GM18909 (cell line): Measurements from ENCODE around the gene PRDM16.

Source experiments
- ATAC-seq: cut with Tn5 transposase; IDR thresholded peaks from one replicate; pipeline ENCODE4 v1.9.1; 2021; ENCODE audit warnings: mild to moderate bottlenecking; ENCODE audit not compliant: unreplicated experiment, poor library complexity

The PRDM16 gene

DNA sequence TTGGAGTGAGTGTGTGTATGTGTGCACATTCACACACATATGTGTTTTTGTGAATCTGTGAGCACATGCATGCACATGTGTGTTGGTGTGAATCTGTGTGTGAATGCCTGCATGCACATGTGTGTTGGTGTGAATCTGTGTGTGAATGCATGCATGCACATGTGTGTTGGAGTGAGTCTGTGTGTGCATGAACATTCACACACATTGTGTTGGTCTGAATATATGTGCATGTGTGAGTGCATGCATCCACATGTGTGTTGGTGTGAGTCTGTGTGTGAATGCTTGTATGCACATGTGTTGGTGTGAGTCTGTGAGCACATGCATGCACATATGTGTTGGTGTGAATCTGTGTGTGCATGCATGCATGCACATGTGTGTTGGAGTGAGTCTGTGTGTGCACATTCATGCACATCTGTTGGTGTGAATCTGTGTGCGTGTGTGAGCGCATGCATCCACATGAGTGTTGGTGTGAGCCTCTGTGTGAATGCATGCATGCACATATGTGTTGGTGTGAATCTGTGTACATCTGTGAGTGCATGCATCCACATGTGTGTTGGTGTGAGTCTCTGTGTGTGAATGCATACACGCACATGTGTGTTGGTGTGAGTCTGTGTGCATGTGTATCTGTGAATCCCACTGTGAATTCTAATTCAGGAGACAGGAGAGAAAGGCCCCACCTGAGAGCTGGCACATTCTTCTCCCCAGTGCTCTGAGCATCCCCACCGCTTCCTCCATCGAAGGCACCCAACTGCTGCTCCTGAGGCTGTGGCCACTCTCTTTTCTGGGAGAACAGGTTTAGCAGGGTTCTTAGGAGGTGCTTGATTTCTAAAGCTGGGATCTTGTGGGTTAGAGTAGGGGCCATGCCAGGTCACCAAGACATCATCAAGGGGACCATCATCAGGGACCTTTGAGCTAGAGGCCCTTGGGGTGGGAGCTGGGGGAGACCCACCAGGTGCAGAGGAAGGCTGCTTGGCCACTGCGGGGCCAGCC, 267.9 kb downstream of the PRDM16 start:
- no peak for ATAC-seq

DNA sequence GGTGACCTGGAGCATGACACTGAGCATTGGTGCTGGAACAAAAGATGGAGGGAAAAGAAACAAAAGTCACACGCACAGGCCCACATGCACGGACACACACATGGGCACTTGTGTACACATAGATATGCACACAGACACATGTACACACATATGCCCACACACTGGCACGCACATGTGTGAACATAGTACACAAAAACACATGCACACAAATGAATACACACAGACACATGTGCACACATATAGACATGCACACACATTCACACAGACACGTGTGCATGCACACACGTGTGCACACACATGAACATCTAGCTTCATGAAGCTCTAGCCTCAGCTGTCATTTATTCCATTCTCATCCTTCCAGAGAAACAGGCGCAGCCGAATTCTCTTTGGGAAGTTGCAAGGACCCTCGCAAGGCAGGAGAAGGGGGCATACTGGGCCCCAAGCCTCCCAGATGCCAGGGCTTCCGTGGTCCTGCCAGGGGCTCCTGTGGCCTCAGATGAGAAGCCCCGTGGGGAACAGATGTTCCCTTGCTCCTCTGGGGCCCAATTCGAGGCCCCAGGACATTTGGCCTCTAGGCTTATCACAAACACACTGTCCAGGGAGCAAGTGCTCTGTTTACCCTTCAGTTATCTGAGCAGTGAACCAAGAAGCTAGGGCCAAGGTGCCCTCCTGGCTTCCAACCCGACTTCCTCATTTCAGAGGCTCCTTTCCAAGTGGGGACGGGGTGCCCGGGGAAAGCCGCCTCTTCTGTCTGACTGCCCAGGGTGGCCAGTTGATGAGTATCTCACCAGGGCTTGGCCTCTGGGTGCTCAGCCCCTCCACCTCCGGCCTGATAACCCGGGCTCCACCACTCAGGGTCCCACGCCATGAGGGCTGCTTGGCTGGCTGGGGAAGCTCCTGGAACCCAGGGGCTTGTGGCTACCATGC, 269.1 kb downstream of the PRDM16 start:
- ATAC-seq: no peak

DNA sequence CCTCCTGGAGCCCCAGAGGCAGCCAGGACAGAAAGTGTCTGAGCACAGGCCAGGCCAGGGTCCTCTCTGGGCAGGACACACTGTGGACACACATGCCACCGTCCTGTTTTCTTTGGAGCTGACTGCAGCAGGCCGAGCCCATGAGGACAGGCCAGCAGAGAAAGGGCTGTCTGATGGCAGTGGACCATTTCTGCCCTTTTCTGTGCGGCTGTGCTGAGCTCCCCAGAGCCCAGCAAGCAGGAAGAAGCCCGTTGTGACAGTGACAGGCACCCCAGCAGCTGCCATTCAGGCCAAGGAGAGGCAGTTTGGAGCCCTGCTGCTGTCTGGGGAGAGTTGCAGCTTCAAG, 269.7 kb downstream of the PRDM16 start:
- ATAC-seq: no peak

DNA sequence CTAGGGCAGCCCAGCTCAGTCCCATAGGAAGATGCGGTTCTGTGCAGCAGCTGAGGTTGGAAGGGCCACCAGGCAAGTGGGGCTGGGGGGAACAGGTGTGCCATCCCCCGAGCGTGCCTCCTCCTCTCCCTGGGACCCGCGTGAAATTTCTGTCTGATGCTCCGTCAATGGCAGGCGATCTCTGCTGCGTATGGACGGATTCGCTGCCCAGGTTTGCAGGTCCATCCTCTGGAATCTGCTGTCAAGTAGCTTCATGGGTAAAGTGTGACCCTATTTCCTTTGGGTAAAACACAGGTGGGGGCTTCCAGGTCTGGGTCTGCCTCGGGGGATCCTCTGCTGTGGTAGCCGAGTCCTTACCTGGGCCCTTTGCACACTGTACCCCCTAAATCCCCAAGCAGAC, 270.9 kb downstream of the PRDM16 start:
- no peak for ATAC-seq

DNA sequence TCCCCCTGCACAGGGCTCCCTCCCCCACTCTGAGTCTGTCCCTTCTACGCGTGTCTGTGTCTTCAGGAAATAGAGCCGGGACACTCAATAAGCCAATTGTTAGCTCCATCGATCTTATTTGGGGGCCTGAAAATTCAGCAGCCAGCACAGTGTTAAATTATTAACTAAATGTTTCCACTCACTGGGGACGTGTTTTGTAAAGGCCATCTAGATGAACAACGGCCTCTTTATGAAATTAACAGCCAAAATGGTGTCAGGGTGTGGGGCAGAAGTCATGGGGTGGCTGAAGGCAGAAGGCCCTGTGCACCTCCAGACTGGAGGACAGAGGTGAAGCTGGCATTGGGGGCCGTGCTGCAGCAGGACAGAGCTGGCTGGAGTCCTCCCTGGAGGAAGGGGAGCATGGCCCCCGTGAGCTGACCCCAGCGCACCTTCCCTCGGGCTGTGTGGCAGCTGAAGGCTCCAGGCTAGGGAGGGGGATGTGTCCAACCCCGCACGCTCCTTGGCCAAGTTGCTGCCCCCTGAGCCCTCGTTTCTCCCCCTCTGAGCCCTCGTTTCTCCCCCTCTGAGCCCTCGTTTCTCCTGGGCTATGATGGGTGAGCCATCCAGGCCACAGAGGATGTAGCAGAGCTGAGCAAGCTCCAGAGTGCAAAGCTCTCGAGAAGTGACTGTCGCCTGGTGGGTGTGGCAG, 271.7 kb downstream of the PRDM16 start:
- no peak for ATAC-seq

DNA sequence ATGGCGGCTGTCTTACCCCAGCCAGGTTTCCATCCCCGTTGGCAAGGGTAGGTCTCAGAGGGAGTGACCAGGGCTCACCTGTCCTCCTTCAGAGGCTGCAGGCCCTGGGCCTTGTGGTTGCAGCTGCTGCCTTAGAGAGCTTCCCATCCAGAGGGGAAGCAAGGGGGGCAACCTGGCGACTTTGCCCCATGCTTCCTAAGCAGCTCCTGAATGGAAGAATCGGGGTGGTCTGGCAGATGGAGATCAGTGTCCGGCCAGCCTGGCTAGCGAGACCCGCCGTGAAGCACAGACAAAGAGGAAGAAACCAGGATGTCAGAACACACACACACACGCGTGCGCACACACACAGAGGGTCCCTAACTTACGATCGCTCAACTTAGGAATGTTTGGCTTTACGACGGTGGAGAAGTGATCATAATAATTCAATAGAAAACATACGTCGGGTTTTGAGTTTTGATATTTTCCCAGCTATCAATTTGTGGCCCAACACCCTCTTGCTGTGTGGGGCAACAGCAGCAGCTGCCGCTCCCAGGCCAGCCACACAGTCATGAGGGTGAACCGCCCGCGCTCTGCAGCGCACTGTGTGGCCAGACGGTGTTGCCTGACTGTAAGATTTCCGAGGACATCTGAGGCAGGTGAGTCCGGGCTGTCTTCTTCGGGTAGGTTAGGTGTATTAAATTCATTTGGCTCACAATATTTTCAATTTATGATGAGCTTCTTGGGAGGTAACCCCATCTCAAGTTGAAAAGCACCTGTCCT, 272.4 kb downstream of the PRDM16 start:
- ATAC-seq: no peak

DNA sequence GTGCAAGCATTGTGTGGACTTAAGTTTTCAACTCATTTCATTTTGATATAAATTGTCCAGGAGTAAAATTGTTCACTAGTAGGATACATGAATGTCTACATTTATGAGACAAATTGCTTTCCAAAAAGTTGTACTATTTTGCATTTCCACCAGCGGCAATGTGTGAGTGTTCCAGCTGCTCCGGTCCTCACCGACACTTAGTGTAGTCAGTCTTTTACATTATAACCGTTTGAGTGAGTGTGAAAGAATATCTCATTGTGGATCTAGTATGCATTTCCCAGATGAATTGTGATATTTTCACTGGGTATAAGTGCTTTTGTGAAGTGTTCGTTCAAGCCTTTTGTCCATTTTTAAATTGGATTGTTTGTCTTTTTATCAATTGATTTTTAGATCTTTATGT, 274.0 kb downstream of the PRDM16 start:
- ATAC-seq: no peak

DNA sequence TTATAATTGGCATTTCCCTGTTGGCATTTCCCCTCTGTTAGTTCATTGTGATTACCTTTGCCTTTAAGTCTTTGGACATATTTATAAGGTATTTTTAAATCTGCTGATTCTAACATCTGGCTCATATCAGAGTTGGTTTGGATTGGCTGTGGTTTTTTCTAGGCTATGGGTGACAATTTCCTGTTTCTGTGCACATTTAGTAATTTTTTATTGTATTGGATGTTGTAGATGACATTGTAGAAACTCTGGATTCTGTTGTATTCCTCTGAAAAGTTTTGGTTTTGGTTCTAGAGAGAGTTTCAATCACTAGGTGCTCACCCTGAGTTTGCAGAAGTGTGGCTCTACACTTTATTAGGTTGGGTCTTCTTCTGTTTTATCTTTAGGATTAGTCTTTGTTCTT, 275.4 kb downstream of the PRDM16 start:
- no peak for ATAC-seq

DNA sequence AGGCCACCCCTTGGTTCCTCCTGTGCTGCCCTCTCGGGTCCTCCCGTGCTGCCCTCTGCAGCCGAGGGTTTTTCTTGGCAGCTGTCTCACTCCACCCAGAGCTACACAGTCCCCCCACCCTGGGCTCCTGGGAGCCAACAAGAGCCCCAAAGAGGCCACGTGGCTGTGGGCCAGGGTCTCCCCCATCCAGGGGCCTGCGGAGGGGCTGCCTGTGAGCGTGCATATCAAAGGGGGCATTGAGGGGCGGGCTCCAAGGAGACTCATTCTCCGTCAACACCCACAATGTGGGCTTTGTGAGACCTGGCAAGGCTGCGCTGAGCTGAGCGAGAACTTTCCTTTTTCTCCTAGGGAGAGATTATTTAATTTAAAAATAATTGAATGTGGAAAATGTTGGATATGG, 276.8 kb downstream of the PRDM16 start:
- no peak for ATAC-seq

DNA sequence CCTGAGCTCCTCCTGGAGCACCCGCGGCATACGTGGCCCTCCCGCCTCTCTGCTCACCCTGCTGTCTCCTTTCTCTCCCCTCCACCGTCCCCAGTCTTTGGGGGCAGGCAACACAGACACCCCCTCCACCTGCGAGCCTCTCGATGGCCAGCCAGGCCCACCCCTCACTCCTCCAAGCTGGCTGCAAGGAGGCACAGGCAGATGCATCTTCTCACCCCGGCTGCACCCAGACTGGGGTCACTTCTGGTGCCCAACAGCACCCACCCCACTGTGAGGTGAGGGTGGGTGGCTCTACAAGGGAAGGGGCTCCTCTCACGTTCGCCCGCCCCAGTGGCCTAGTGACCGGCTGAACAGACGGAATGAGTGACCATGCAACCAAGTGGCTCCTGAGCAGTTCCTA, 277.5 kb downstream of the PRDM16 start:
- no peak for ATAC-seq

DNA sequence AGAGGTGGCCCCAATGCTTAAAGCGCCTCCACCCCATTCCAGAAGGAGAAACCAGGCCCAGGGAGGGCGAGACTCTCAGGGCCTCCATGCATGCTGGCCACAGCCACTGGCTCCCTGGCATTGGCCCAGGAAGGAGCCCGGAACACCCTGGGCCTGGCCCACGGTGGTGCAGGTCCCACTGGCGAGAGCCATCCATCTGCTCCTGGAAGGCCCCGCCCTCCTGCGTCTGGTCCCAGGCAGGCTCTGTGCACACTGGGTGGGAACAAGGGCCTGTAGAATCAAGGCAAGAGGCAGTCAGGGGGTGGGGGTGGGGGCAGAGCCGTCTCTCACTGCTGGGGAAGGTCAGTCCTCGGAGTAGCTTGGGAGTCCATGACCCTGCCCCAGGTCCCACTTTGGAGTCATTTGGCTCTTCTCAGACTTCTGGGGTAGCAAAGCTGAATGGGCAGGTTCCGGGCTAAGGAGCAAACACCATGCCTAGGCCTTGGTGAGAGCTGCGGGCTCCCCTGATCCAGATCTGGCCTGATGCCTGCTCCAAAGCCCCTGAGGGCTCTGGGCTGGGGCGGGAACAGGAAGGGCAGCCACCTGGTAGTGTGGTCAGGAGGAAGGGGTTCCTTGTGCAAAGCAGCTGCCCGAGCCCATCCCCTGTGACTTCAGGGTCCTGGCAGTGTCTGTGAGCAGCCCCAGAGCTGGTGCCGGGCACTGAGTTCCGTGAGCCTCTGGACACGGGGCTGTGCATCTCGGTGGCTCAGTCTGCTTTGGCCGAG, 278.4 kb downstream of the PRDM16 start:
- ATAC-seq: no peak

DNA sequence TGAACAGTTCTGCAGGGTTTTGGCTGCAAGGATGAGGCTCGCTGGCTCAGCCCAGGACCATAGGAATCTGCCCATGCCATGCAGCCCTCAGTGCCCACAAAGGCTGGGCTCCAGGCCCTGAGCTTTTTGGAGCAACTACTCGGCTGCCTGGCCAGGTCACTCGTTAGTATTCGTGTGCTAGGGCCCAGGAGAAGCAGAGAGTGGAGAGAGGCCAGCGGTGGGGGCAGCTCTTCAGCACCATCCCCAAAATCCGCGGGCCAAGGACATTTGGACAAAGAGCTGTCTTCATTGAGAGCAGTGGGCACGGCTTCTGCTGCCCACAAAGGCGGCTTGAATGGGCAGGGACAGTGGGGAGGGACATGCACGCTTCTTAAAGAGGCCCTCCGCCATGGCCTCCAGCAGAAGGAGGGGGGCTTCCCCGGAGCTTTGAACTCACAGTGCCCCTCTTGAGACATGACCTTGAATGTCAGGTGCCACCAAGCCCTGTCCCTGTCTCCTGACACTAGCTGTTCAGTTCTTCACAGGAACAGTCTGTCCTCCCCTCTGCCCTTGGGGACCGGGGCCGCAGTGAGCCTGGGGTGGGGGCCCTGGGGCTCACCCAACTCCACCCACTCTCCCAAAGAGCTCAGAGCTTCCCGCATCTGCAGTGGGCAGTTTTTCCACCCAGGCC, 279.3 kb downstream of the PRDM16 start:
- ATAC-seq: no peak

DNA sequence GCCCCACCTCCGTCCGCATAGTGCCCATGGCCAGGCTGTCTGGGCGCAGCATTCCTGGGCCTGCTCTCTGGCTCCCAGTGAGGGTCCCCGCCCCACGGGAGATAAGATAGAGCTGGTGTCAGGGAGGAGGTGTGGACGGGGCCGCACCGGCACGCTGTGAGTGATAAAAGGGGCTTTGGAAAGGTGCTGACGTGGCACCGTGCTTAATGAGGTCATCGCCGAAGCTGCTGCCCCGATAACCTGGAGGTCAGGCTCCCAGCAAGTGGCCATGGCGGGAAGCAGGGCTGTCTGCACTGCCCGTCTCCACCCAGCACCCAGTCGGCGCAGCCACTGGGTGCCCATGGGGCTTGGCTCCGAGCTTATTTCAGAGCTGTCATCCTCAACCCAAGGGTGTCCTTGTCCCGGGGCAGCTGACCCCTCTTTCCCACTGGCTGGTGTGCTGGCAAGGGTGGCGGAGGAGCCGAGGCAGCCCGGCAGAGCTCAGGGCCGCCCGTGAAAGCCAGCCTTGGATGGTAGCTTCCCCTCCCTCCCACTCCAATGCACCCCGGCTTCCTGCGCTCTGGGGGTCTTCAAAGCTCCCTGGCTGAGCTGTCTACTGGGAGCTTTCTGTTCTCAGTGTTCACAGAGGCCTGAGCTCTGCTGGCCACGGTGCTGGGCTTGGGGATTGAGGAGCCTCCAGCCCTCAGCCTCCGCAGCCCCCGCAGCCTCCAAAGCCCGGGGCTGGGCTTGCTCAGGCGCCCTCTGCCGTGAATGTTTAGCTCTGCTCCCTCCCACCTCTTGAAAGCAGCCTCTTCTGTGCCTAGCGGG, 280.4 kb downstream of the PRDM16 start:
- no peak for ATAC-seq

DNA sequence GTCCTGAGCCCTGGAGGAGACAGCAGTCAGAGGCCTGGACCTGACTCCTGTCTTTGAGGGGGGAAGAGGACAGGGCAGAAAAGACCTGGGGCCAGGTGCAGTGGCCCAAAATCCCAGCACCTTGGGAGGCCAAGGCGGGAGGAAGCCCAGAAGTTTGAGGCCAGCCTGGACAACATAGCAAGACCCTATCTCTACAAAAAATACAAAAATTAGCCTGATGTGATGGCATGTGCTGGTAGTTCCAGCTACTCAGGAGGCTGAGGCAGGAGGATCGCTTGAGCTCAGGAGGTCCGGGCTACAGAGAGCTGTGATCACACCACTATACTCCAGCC, 280.9 kb downstream of the PRDM16 start:
- ATAC-seq: no peak

DNA sequence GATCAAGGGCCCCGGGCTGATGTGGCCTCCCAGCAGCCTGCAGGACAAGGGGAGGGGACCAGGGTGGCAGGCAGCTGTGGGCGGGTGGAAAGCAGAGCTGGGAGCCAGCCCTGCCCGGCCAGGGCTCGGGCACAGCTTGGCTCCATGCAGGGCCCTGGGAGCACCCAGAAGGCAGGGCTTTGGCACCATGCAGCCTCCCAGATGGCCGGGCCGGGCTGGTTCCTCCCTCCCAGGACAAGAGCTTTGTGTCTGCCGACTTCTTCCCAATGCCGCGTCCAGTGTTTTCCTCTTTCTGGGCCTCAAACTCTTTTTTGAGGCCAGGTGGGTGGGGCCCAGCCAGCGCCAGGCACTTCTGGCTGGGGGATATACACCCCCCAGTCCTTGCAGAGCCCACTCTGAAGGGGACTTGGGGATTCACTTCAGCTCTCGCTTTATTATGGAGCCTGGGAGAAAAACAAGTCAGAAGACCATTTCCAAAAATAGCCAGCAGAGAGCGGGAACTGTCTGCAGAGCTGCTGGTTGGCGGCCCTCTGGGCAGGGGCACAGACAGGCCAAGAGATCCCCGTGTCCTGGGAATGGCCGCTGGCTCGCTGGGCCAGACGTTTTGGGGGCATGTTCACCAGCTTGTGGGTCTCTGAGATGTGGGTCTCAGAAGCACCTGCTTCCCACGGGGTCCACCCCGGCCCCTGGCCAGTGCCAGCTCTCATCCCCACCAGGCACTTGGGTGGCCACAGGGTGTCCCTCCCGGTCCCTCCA, 281.7 kb downstream of the PRDM16 start:
- ATAC-seq: no peak

DNA sequence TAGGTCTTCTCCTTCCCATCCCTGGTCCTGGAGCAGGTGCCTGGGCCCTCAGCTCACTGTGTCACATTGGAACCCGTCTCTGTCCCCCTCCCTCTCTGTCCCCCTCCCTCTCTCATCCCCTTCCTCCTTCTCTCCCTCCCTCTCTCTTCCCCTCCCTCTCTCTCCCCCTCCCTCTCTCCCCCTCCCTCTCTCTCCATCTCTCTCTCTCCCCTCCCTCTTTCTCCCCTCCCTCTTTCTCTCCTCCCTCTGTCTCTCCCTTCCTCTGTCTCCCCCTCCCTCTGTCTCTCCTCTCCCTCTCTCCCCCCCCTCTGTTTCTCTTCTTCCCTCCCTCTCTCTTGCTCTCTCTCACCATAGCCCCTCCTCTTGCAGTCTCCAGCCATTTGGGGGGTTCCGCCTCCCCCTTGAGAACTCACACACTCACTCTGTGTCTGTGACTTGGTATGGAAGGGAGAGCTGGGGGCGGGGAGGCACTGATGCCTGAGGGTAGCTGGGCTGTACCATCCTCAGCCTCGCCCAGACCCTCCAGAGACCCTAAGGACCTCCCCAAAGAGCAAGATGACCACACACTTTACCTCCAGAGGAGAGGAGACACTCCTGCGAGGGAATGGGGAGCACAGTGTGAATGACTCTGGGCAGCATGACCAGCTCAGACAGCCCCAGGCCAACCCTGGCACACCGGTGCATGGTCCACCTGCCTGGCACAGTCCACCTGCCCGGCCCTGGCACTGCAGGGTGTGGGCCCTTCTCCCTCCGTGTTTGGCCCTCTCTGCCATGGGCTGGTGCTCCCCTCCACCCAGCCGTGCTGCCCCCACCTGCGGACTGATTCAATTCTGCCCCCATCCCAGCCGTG, 282.7 kb downstream of the PRDM16 start:
- no peak for ATAC-seq
